Right renal pelvis (tissue), 4 donors: ENCODE measurements around the gene ESYT3. TPM values are rescaled to one million over a fixed set of nuclear protein-coding genes. Genes with fewer than 3 reads are reported as not detected.
A peak's percentile ranks its signal among the peaks of the same experiment; 100 is the strongest.

ENCODE experiments used
- DNase-seq, 4 donors: peaks; one replicate each; pipeline ENCODE4 v3.0.0-alpha.2; 2013; ENCODE audit warnings: low read depth in 4 of 4, low spot score in 3 of 4, missing footprints in 1 of 4
- polyA plus RNA-seq, 4 donors: library from polyadenylated mRNA; unstranded; fragments of 120-200 nt; gene quantifications; one replicate each; pipeline ENCODE4 v1.2.1, GENCODE V29; 2013; ENCODE audit not compliant: insufficient read length in 4 of 4

ESYT3 gene
- polyA plus RNA-seq = 1 to 10 TPM; 1.1 to 1.2 (median 1.1) TPM

GRCh38 chr3:138434276-138434874, at the start of gene ESYT3:
Gene ESYT3 (plus strand): TSS chr3:138434616. CDS start chr3:138434799, 183 bp downstream.
- DNase-seq = peak; percentile 35 to 40 (median 38)

- DNase-seq = no peak
Observed at GRCh38 chr3:138384976-138385375, 49.4 kb upstream of the ESYT3 start.

- DNase-seq = no peak
Observed at GRCh38 chr3:138389144-138389601, 45.2 kb upstream of the ESYT3 start.

GRCh38 chr3:138389841-138390581, 44.4 kb upstream of the ESYT3 start:
- DNase-seq = no peak

GRCh38 chr3:138390582-138390932, 43.9 kb upstream of the ESYT3 start:
- no peak for DNase-seq

- no peak for DNase-seq
Observed at GRCh38 chr3:138394156-138394555, 40.3 kb upstream of the ESYT3 start.

GRCh38 chr3:138394686-138395085, 39.7 kb upstream of the ESYT3 start:
- DNase-seq = no peak

GRCh38 chr3:138395865-138396751, 38.3 kb upstream of the ESYT3 start:
- no peak for DNase-seq

GRCh38 chr3:138396752-138397410, 37.5 kb upstream of the ESYT3 start:
- no peak for DNase-seq

GRCh38 chr3:138397983-138398382, 36.4 kb upstream of the ESYT3 start:
- no peak for DNase-seq

GRCh38 chr3:138398791-138399575, 35.4 kb upstream of the ESYT3 start:
- no peak for DNase-seq

GRCh38 chr3:138399766-138400165, 34.6 kb upstream of the ESYT3 start:
- DNase-seq = no peak

- no peak for DNase-seq
Observed at GRCh38 chr3:138400651-138401070, 33.8 kb upstream of the ESYT3 start.

GRCh38 chr3:138401834-138402233, 32.6 kb upstream of the ESYT3 start:
- no peak for DNase-seq

- DNase-seq = no peak
Observed at GRCh38 chr3:138404121-138404520, 30.3 kb upstream of the ESYT3 start.

GRCh38 chr3:138405001-138405400, 29.4 kb upstream of the ESYT3 start:
- no peak for DNase-seq

- DNase-seq = no peak
Observed at GRCh38 chr3:138405486-138405885, 28.9 kb upstream of the ESYT3 start.

- DNase-seq = no peak
Observed at GRCh38 chr3:138406606-138407005, 27.8 kb upstream of the ESYT3 start.

GRCh38 chr3:138407236-138407907, 27.0 kb upstream of the ESYT3 start:
- DNase-seq = no peak
